ENCODE measurements around the gene EIF2A.
"Not testable (repeated sequence)": the region's sequence is repeated elsewhere in the genome, so short reads cannot be mapped to it uniquely, and the experiment has no call there.

Gene EIF2A

GRCh38 chr3:150546226-150547044, at the start of gene EIF2A, which contains the start of gene SERP1:
TSS of gene EIF2A (plus strand) at chr3:150546787. CDS start at chr3:150546803, 16 bp downstream.
TSS of gene SERP1 (minus strand) at chr3:150546496. CDS start at chr3:150546135, 361 bp downstream.
- peak; percentile 98 to 99 for DNase-seq (ENCODE audit: low read depth in 2 of 2, low spot score in 1 of 2)

DNA sequence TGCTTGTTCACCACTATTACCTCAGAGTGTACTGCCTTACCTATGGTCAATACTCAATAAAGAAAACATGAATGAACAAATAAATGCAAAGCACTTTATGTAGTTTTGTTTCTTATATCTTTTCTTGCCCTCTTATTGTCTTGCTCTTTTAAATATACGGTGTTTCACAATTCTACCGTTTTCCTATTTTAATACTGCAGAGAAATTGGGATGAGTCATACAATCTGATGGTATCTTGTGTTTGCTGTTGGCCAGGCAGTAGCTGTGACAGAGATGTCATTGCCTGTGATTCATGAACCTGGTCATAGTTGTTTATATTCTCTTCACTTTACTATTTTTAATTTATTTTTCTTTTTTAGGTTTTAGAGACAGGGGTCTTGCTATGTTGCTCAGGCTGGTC, 48.6 kb upstream of the EIF2A start:
- no peak for DNase-seq (ENCODE audit: low read depth in 2 of 2, low spot score in 1 of 2)

DNA sequence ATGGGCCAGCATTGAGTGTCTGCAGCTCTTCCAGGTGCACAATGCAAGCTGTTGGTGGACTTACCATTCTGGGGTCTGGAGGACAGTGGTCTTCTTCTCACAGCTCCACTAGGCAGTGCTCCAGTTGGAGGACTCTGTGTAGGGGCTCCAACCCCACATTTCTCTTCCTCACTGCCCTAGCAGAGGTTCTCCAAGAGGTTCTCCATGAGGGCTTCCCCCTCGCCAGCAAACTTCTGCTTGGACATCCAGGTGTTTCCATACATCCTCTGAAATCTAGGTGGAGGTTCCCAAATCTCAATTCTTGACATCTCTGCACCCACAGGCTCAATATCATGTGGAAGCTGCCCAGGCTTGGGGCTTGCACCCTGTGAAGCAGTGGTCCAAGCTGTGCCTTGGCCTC, 45.6 kb upstream of the EIF2A start:
- DNase-seq (ENCODE audit: low read depth in 2 of 2, low spot score in 1 of 2) = not testable (repeated sequence)

DNA sequence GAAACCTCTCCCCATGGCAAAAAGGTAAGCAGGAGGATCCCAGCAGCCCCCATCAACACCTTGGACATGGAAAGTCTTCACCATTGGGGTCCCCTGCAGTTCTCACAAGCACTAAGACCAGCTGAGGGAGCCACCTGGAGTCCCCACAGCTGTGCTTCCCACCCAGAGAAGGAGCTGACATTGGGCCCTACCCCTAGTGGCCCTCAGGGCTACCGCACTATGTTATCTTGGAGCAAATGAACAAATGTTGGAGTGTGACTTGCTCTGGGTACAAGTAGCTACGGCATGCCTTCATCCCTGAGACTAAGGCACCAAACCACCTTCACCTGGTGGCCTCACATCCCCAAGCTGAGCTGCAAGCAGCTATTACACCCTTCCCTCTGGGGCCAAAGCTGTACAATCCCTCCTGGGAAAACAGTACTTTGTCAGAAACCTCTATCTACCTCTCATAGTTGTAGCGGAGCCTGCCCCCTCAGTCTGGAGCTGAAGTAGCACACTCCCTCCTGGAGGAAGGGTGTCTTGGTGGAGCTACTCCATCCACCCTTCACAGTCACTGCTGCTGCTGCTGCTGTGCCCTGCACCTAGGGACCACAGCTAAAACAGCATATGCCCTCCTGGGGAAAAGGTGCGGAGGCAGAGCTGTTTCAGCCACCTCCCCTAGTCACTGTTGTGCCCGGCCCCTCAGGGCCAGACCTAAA, 43.0 kb upstream of the EIF2A start:
- DNase-seq (ENCODE audit: low read depth in 2 of 2, low spot score in 1 of 2) = no peak

DNA sequence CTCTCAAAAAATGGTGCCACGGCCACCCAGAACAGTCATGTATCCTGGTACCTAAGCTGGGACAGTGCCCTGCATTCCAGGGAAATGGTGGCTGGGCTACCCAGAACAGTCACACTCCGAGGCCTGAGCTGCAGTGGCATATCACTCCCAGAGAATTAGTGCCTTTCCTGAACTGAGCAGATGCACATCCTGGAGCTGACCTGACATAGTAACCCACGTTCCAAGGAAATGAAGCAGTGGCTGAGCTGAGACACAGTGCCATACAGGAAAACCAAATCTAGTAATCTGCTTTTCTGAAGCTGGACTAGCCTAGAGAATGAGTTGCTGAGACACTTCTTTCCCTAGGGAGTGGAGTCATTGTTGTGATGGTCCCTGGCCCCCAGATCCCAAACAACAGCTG, 42.1 kb upstream of the EIF2A start:
- DNase-seq (ENCODE audit: low read depth in 2 of 2, low spot score in 1 of 2) = no peak

- no peak for DNase-seq (ENCODE audit: low read depth in 2 of 2, low spot score in 1 of 2)
These were observed 38.2 kb upstream of the EIF2A start for GRCh38 chr3:150508401-150508800.

DNA sequence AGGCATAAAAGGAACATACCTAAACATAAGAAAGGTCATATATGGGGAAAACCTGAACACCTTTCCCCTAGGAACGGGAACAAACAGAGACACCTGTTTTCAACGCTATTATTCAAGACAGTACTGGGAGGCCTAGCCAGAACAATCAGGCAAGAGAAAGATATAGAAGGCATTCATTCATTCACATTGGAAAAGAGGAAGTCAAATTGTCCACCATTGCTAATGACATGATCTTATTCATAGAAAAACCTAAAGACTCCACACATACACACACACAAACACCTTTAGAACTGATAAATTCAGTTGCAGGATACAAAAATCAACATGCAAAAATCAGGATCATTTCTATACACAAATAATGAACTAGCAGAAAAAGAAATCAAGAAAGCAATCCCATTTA, 36.8 kb upstream of the EIF2A start:
- DNase-seq (ENCODE audit: low read depth in 2 of 2, low spot score in 1 of 2) = no peak

- no peak for DNase-seq (ENCODE audit: low read depth in 2 of 2, low spot score in 1 of 2)
These were observed 35.3 kb upstream of the EIF2A start for GRCh38 chr3:150511122-150511821.

- no peak for DNase-seq (ENCODE audit: low read depth in 2 of 2, low spot score in 1 of 2)
These were observed 31.4 kb upstream of the EIF2A start for GRCh38 chr3:150515210-150515609.

GRCh38 chr3:150519026-150519425, 27.6 kb upstream of the EIF2A start:
- DNase-seq (ENCODE audit: low read depth in 2 of 2, low spot score in 1 of 2) = no peak

- no peak for DNase-seq (ENCODE audit: low read depth in 2 of 2, low spot score in 1 of 2)
These were observed 26.2 kb upstream of the EIF2A start for GRCh38 chr3:150520408-150520807.

GRCh38 chr3:150521463-150521862, 25.1 kb upstream of the EIF2A start:
- DNase-seq (ENCODE audit: low read depth in 2 of 2, low spot score in 1 of 2) = no peak

DNA sequence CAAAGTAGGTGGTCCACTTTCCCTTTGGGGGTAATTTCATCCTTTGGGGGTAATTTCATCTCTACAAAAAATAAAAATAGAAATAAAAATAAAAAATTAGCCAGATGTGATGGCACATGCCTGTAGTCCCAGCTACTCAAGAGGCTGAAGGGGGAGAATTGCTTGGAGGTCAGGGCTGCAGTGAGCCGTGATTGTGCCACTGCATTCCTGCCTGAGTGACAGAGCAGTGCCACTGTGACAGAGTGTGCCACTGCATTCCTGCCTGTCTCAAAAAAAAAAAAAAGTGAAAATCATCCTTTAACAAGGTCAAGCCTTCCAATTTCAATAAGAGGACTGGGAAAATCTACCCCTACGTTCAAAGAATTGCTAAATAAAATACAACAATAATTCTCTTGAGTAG, 23.0 kb upstream of the EIF2A start:
- no peak for DNase-seq (ENCODE audit: low read depth in 2 of 2, low spot score in 1 of 2)

DNA sequence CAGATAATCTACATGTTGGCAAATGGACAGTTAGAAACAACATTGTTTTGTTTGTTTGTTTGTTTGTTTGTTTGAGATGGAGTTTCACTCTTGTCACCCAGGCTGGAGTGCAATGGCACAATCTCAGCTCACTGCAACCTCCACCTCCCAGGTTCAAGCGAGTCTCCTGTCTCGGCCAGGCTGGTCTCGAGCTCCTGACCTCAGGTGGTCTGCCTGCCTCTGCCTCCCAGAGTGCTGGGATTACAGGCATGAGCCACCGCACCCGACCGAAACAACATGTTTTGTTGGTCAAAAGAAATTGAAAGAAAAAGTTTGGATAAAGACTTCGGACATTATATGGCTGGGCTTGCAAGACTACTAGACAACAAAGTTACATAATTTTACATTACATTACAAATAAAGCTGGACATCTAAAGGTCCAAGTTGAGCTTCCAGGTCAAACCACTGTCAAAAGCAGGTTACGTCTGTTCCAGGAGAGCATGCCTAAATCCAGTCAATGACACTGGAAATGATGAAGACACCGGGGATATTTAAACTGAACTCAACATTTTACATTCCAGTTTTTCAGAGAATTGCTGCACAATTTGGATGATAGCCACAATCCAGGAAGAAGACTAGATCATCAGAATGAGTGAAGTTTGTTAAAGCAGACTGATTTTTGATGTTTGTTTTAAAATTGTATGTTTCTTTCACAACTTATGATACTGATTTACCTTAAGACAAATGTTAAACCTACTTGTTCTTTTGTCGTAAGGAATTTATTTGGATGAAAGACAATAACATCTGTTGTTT, 18.9 kb upstream of the EIF2A start:
- DNase-seq (ENCODE audit: low read depth in 2 of 2, low spot score in 1 of 2) = no peak

- no peak for DNase-seq (ENCODE audit: low read depth in 2 of 2, low spot score in 1 of 2)
These were observed 18.2 kb upstream of the EIF2A start for GRCh38 chr3:150528354-150528797.

- no peak for DNase-seq (ENCODE audit: low read depth in 2 of 2, low spot score in 1 of 2)
These were observed 14.8 kb upstream of the EIF2A start for GRCh38 chr3:150531775-150532174.

DNA sequence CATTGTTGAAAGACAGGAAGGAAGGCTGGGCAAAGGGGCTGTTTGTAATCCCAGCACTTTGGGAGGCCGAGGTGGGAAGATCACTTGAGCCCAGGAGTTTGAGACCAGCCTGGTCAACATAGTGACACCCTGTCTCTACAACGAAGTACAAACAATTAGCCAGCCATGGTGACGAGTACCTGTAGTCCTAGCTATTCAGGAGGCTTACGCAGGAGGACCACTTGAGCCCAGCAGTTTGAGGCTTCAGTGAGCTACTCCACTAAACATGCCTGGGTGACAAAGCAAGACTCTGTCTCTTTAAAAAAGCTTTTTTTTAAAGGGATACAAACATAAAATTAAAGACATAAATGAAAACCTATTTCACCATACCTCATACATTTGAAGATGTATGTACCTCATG, 11.4 kb upstream of the EIF2A start:
- no peak for DNase-seq (ENCODE audit: low read depth in 2 of 2, low spot score in 1 of 2)

DNA sequence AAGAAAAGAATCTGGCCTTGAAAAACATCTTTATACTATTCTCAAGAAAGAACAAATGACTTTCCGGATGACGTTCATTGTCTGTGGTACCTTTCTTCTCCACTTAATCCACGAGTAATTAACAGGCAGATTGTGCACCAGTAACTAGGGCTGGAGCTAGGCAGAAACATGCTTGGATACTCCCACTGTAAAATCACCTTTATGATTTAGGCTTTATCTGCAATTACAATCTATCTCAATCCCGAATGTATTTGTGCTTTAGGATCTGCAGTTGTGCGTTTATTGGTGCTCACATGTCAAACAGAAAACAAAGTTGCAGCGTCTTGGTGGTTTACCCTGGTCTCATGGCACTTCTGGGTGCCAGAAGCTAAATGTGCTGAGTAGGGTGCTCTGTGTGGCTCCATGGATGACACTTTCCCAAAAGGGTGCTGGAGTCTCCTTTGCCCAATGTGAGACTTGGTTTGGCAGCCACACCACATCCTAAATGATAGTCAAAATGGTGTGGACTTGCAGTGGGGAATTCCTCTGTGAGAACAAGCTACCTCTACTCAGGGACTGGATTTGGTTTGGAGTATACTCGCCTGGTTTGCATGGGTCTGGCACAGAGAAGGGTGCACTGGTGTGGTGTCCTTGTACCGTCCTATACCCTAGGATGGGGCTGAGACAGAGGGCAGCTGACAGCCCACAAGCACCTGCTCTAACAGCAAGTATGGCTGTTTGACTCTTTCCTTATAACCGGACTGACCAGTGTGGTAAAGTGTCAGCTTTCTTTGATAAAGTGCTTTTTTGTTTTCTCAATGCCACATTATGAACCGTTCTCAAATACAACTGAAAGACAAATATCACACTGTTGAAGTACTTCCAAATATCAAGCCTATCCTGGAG, 8.0 kb upstream of the EIF2A start:
- no peak for DNase-seq (ENCODE audit: low read depth in 2 of 2, low spot score in 1 of 2)

- no peak for DNase-seq (ENCODE audit: low read depth in 2 of 2, low spot score in 1 of 2)
These were observed 6.3 kb upstream of the EIF2A start for GRCh38 chr3:150540297-150540696.

- DNase-seq (ENCODE audit: low read depth in 2 of 2, low spot score in 1 of 2) = no peak
These were observed 5.6 kb upstream of the EIF2A start for GRCh38 chr3:150540991-150541390.
